ENCODE results near the gene USP47.

DNA sequence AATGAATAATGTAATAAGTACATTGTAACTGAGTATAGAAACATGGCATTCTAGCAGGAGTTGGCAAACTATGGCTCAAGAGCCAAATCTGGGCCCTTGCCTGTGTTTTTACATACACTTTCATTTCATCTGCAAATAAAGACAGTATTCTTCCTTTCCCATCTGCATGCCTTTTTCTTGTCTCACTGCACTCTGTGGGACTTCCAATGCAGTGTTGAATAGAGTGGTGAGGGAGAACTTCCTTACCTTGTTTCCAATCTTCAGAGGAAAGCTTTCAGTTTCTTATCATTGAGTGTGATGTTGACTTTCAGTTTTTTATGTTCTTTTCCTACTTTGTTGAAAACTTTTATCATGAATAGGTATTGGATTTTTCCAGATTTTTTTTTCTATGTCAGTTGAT is 82.1 kb downstream of the USP47 start:
- TF ChIP-seq CTCF (conservative IDR thresholded peaks at IDR 0.05; ENCODE audit: low read length), result no peak
- no peak for TF ChIP-seq EZH2phosphoT487 (IDR thresholded peaks at IDR 0.05; ENCODE audit: borderline replicate concordance, low read depth, low read length)
